Measurements from ENCODE around the gene TMEM108.
A peak's percentile ranks its signal among the peaks of the same experiment; 100 is the strongest.
"Not testable (repeated sequence)": the region's sequence is repeated elsewhere in the genome, so short reads cannot be mapped to it uniquely, and the experiment has no call there.

The TMEM108 gene

GRCh38 chr3:133038089-133038730, at the start of gene TMEM108:
Gene TMEM108 (plus strand): TSS chr3:133038391.
- DNase-seq = peak; percentile 90

GRCh38 chr3:132995971-132996370, 42.2 kb upstream of the TMEM108 start:
- DNase-seq = no peak

DNA sequence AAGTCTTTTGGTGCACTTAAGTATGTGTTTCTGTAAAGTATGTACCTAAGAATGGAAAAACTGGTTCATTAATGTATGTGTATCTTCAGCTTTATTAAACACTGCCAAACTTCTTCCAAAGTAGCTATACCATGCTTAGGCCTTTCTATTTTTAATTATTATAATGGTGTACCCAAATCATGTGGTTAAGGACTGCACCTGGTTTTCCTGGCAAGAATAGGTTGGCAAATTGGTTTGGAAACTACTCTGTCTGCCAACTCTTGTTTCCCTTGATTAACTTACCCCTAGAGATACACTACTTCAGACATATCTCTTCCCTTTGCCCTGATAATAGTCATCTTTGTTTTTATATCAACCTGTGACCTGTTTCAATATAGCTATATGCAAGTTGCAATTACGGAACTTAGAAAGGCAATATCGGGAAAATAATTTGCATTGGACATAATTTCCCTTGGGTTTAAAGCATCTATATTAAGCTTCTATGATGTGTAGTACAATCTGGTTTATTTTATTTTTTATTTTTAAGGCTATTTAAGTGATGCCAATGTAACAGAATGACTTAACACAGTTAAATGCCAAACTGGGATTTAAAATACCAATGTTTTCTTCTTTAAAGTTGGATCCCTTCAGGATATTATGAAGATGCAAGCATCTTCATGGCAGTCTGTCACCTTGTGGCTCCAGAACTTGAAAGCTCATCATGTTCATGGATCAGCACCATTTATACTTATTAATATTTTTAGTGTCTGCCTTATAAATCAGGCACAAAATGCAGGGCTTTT, 40.6 kb upstream of the TMEM108 start:
- DNase-seq = no peak

DNA sequence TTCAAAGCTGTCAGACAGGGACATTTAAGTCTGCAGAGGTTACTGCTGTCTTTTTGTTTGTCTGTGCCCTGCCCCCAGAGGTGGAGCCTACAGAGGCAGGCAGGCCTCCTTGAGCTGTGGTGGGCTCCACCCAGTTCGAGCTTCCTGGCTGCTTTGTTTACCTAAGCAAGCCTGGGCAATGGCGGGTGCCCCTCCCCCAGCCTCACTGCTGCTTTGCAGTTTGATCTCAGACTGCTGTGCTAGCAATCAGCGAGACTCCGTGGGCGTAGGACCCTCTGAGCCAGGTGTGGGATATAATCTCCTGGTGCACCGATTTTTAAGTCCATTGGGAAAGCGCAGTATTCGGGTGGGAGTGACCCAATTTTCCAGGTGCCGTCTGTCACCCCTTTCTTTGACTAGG, 33.2 kb upstream of the TMEM108 start:
- not testable (repeated sequence) for DNase-seq

DNA sequence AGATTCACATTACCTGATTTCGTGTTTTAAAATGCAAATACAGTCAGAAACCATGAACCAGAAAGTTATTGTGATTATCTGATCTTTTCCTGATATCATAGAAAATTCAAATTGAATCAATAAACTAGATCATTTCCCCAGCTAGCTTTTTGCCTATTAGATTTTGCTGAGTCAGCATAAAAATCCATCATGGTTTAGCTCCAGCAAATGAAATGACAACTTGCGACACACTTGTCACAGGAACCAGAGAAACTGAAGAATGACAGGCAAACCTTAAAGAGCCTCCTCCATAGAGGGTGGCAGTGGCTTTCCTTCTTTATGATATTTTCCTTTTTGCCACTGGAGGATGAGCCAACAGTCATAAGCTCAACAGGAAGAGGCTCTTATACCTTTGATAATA, 30.6 kb upstream of the TMEM108 start:
- DNase-seq = no peak

DNA sequence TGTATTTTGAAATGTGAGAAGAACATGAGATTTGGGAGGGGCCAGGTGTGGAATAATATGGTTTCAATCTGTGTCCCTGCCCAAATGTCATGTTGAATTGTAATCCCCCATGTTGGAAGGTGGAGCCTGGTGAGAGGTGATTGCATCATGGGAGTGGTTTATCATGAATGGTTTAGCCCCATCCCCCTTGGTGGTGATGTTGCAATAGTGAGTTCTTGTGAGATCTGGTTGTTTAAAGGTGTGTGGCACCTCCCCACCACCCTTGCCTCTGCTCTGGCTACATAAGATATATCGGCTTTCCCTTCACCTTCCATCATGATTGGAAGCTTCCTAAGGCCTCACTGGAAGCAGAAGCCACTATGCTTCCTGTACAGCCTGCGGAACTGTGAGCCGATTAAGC, 23.9 kb upstream of the TMEM108 start:
- no peak for DNase-seq

DNA sequence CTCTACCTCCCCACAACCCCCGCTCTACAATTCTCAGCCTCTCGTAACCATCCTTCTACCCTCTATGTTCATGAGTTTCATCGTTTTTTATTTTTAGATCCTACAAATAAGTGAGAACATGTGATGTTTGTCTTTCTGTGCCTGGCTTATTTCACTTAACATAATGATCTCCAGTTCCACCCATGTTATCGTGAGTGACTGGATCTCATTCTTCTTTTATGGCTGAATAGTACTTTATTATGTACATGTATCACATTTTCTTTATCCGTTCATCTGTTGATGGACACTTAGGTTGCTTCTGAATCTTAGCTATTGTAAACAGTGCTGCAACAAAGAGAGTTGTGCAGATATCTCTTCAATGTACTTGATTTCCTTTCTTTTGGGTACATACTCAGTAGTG, 22.6 kb upstream of the TMEM108 start:
- not testable (repeated sequence) for DNase-seq

DNA sequence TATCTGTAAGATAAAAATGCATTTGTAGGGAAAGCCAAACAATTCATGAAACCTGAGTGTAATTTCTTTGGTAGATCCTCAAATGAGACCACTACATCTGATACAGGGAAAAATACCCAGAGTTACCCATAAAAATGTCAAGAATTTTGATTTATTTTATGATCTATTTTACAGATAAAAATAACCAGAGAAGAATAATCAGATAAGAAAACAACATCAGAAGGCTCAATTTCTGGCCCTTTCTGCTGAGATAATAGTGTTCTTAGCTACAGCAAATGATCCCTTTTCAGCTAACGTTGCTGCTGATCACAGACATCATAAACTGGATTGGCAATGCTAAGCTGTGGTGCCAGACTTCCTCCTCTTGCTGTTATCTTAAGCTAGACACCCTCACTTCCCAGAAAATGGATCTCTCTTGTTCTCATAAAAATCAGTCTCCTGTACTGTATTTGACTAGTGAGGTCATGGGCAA, 21.3 kb upstream of the TMEM108 start:
- DNase-seq = peak; percentile 31

GRCh38 chr3:133018921-133019320, 19.3 kb upstream of the TMEM108 start:
- DNase-seq = no peak

GRCh38 chr3:133021206-133021605, 17.0 kb upstream of the TMEM108 start:
- no peak for DNase-seq

DNA sequence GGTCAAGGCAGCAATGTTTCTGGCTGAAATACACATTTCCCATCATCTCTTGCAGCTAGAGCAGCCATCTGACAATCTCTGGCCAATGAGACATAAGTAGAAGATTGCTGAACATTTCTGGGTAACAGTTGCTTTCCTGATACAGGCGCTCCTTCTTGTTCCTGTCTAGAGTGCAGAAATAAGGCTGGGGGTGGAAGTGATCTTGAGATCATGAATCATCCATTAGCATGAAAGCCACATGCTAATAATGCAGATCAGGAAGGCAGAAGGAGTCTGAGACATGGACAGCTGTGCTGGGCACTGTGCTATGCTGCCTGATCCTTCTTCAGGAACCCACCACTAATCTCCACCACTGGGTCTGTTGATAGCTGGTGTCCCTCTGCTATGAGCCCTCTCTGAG, 14.8 kb upstream of the TMEM108 start:
- DNase-seq = no peak

DNA sequence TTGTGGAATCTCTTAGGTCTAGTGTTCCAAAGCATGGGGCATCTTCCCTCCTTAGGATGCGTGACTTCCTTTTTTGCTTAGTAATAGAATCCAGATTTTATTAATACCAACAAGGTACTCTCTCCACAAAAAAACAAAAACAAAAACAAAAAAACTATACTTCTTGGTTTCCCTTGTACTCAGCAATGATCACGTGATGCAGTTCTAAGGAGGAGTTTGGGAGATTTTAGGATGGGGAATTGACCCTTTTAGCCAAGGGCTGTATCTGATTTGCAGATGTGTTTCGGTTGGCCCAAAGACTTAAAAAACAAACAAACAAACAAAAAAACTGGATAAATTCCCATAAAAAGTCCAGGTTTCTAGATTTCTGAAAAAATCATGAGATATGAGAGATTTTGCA, 12.6 kb upstream of the TMEM108 start:
- no peak for DNase-seq

DNA sequence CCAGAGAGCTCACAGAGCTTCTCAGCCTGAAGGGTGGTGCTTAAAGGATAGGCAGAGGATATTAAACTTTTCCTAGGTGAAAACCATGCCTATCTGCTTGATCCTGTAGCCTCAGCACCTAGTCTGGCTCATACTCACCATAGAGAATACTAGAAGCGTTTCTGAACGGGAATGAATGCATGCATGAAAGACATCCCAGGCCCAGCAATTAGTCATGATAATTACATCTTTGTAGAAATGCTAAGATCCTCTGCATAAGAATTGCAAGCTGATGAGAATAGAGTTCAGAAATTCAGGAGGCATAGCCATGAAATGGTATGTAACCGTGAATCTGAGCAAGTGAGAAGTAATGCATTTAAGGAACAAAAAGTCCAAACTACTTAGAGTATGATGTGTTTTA, 5.9 kb upstream of the TMEM108 start:
- DNase-seq = no peak

GRCh38 chr3:133037436-133037835, 755 bp upstream of the TMEM108 start:
- peak; percentile 31 for DNase-seq

GRCh38 chr3:133038731-133039375, 662 bp downstream of the TMEM108 start:
- DNase-seq = peak; percentile 9

DNA sequence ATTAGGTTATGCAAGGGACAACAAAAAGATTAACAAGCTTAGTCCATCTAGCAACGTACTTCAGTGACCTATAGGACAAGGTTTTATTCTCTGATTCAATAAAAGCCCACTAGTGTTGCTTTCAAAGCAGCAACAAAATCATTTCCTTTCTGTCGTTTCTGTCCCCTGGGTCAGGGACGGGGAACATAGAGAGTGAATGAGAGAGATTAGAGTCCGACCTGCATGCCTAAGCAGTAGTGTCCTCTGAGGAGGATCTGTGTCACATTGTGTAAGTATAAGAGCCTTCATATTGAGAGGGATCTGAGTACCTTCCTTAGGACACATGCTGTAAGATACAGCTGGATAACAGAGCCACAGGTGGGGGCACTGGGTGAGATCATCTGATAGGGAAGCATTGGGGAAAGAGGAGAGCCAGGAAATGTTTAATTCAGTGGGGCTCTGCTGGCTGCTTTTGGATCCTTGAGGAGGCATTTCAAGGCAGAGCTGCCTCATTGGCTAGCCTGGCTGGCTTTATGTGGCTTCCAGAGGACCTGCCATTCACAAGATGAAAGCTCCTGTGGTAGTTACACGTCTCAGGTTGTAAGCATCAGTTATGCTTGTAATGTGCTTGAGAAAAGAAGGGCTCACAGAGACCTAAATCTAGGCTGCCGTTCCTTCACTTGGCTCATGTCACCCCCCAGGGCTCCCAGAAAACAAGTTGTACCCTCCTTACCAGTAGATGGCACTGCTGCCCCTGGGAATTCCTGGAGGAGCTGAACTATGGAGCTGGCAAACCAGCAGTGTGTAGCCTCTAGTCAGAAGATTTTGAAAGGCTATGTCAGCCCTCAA, 2.7 kb downstream of the TMEM108 start:
- DNase-seq = peak; percentile 72

GRCh38 chr3:133041524-133041829, 3.3 kb downstream of the TMEM108 start:
- DNase-seq = no peak

DNA sequence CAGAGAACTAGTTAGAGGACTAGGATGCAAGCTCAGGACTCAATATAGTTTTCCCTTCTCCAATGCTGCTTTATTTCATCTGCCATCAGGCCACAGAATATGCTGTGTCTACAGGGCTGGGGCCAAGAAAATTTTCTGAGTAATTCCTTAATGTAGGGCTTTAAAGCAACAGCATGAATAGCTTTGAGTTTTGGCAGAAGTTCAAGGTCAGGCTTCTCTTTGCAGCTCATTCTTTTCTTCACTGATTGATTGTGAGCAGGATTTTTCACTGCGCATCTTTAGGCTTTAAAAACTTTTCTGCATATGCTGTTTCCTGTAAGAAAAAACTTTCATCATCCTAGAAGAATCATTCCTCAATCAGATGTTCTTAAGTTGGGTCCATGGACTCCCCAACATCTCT, 4.6 kb downstream of the TMEM108 start:
- no peak for DNase-seq

GRCh38 chr3:133047980-133048379, 9.8 kb downstream of the TMEM108 start:
- DNase-seq = no peak

GRCh38 chr3:133049491-133049890, 11.3 kb downstream of the TMEM108 start:
- no peak for DNase-seq

DNA sequence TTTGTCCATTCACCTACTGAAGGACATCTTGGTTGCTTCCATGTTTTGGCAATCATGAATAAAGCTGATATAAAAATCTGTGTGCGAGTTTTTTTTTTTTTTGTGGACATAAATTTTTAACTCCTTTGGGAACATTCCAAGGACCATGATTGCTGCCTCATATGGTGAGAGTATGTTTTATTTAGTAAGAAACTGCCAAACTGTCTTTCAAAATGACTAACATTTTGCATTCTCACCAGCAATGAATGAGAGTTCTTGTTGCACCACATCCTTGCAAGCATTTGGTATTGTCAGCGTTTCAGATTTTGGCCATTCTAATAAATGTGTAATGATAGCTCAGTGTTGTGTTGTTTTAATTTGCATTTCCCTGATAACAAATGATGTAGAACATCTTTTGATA, 12.7 kb downstream of the TMEM108 start:
- DNase-seq = no peak

- no peak for DNase-seq
These were observed 15.3 kb downstream of the TMEM108 start for GRCh38 chr3:133053532-133053931.

- DNase-seq = no peak
These were observed 16.4 kb downstream of the TMEM108 start for GRCh38 chr3:133054586-133054985.
